GM12878 (cell line): ENCODE data around the gene CREG2. TPM values are rescaled to one million over a fixed set of nuclear protein-coding genes. Genes with fewer than 3 reads are reported as not detected.

Experiments
- ATAC-seq: fragments of 200-7000 bp; cut with Tn5 transposase; 3 replicates; pipeline ENCODE4 v1.9.1; 2020; ENCODE audit warnings: mild to moderate bottlenecking, moderate library complexity
- BruUV-seq: library from RNA; stranded (reverse); fragments of 400-500 nt; replicated peaks from 2 replicates; lab custom pipeline; 2021; lab: Mats Ljungman, UMichigan
- CTCF ChIA-PET: fragments of 300-600 bp; sonication (Branson Sonifier 250); formaldehyde crosslinking; extraction: SDS; loops from one replicate; lab custom pipeline; 2021; ENCODE audit warnings: inconsistent platforms; lab: Yijun Ruan, JAX
- POLR2A ChIA-PET: fragments of 350-600 bp; formaldehyde crosslinking; extraction: SDS; loops from one replicate; lab custom pipeline; 2021; ENCODE audit warnings: inconsistent platforms; lab: Charles Lee
- RAD21 ChIA-PET: fragments of 300-600 bp; sonication (Branson Sonifier 250); formaldehyde crosslinking; loops from one replicate; lab custom pipeline; 2023; ENCODE audit warnings: antibody characterized with exemption; ENCODE audit not compliant: unreplicated experiment; lab: Charles Lee
- SMC1A ChIA-PET: fragments of 300-600 bp; sonication (Branson Sonifier 250); formaldehyde crosslinking; loops from one replicate; lab custom pipeline; 2023; ENCODE audit not compliant: unreplicated experiment, uncharacterized antibody; lab: Charles Lee
- DNase-seq: peaks from one replicate; pipeline ENCODE4 v3.0.0-alpha.2; 2011; ENCODE audit warnings: low read depth, low spot score
- FAIRE-seq: peaks from 3 replicates; lab custom pipeline; 2011; peaks lifted over from hg19 to GRCh38; lab: Jason Lieb, UNC
- H2AFZ ChIP-seq: 2 replicates; pipeline ENCODE4 v1.6.0; 2011; ENCODE audit warnings: low read depth, low read length, control low read depth; ENCODE audit not compliant: control insufficient read depth
- H3K27ac ChIP-seq: 2 replicates; pipeline ENCODE4 v1.5.1; 2011; ENCODE audit warnings: control low read depth; ENCODE audit not compliant: control insufficient read depth, insufficient read depth
- H3K27me3 ChIP-seq, 2 experiments: replicated peaks in 1 of 2; 2 replicates each; pipeline versions ENCODE4 v1.6.0 to v1.6.1; 2011; ENCODE audit warnings: low read length in 1 of 2; ENCODE audit not compliant: control insufficient read depth in 2 of 2, insufficient read depth in 2 of 2
- H3K36me3 ChIP-seq, 2 experiments: 2 replicates each; pipeline ENCODE4 v1.5.1; 2011; ENCODE audit warnings: low read length in 1 of 2; ENCODE audit not compliant: control insufficient read depth in 2 of 2, insufficient read depth in 2 of 2
- H3K4me1 ChIP-seq: 2 replicates; pipeline ENCODE4 v1.6.1; 2011; ENCODE audit warnings: mild to moderate bottlenecking, low read length, moderate library complexity, mixed read lengths; ENCODE audit not compliant: control insufficient read depth, insufficient read depth
- H3K4me2 ChIP-seq: 2 replicates; pipeline ENCODE4 v1.6.0; 2011; ENCODE audit warnings: control low read depth; ENCODE audit not compliant: control insufficient read depth, insufficient read depth
- H3K4me3 ChIP-seq: fragments of 200-600 bp; sonication (generic); 2 replicates; pipeline ENCODE4 v1.5.1; 2016
- H3K79me2 ChIP-seq: 2 replicates; pipeline ENCODE4 v1.6.0; 2011; ENCODE audit warnings: low read length; ENCODE audit not compliant: control insufficient read depth, insufficient read depth
- H3K9ac ChIP-seq: 2 replicates; pipeline ENCODE4 v1.8.0; 2011; ENCODE audit warnings: low read length, control low read depth, mixed read lengths; ENCODE audit not compliant: control insufficient read depth, insufficient read depth
- H3K9me3 ChIP-seq: replicated peaks from 3 replicates; pipeline ENCODE4 v1.5.1; 2011; ENCODE audit warnings: mild to moderate bottlenecking, low read length; ENCODE audit not compliant: control insufficient read depth, insufficient read depth
- H4K20me1 ChIP-seq: 2 replicates; pipeline ENCODE4 v1.6.0; 2011; ENCODE audit not compliant: control insufficient read depth, insufficient read depth
- CREB1 ChIP-seq: IDR thresholded peaks from 2 replicates; pipeline ENCODE4 v1.6.1; 2012; ENCODE audit warnings: low read depth, mild to moderate bottlenecking, inconsistent platforms
- IRF4 ChIP-seq: IDR thresholded peaks from 2 replicates; pipeline ENCODE4 v1.6.1; 2011; ENCODE audit warnings: low read depth, low read length
- JUND ChIP-seq: IDR thresholded peaks from 2 replicates; pipeline ENCODE4 v1.6.1; 2012; ENCODE audit warnings: low read depth, mild to moderate bottlenecking, low read length, improper control_type of control experiment, moderate library complexity
- SPI1 ChIP-seq: IDR thresholded peaks from 2 replicates; pipeline ENCODE4 v1.6.1; 2011; ENCODE audit warnings: low read depth, mild to moderate bottlenecking, low read length, moderate library complexity, borderline replicate concordance; ENCODE audit not compliant: insufficient read depth
- STAT1 ChIP-seq: fragments of 450-650 bp; conservative IDR thresholded peaks from 2 replicates; pipeline ENCODE4 v1.6.1; 2014; ENCODE audit warnings: antibody characterized with exemption, mild to moderate bottlenecking
- TCF3 ChIP-seq: IDR thresholded peaks from 2 replicates; pipeline ENCODE4 v1.6.1; 2012; ENCODE audit warnings: low read depth, mild to moderate bottlenecking, low read length, borderline replicate concordance; ENCODE audit not compliant: insufficient read depth
- TCF7 ChIP-seq: IDR thresholded peaks from 2 replicates; pipeline ENCODE4 v1.6.1; 2014; ENCODE audit warnings: antibody characterized with exemption, borderline replicate concordance
- YY1 ChIP-seq: IDR thresholded peaks from 2 replicates; pipeline ENCODE4 v1.6.1; 2011; ENCODE audit warnings: low read depth, mild to moderate bottlenecking, low read length
- WGBS: methylation state at CpG from one replicate; pipeline ENCODE4 v1.1.6; 2016; ENCODE audit warnings: low lambda C conversion rate; ENCODE audit not compliant: insufficient replicate concordance, insufficient coverage; ENCODE audit errors: missing lambda C conversion rate; 5-methylcytosine and 5-hydroxymethylcytosine counted together
- in situ Hi-C: fragments of 300-500 bp; cut with MboI; formaldehyde crosslinking; loops from 9 replicates; pipeline ENCODE4 v1.14.3; 2018; ENCODE audit warnings: mixed read lengths
- intact Hi-C: fragments of 100-400 bp; cut with micrococcal nuclease; formaldehyde crosslinking; loops from one replicate; pipeline ENCODE4 v1.14.2; 2022; ENCODE audit not compliant: unreplicated experiment
- polyA plus RNA-seq, 11 experiments: library from polyadenylated mRNA; depleted of rRNA in 4 of 11; unstranded in 6 of 11; stranded (reverse) in 5 of 11; fragments of >200 nt; fragmentation: Nextera tagmentation in 4 of 11; fragmentation: Illumina TruSeq in 1 of 11; extraction: Ambion mirVana in 4 of 11; extraction: Trizol in 1 of 11; gene quantifications; 1 replicate in 1 of 11; 2 replicates in 10 of 11; pipeline versions ENCODE4 v1.2.1 to v1.2.3, GENCODE V29; 2011 to 2016; ENCODE audit warnings: inconsistent platforms in 2 of 11, missing spikeins in 2 of 11, low read depth in 1 of 11
- total RNA-seq, 4 experiments: library from RNA; depleted of rRNA in 3 of 4; stranded (reverse); fragments of >200 nt in 3 of 4; fragmentation: Illumina TruSeq in 1 of 4; extraction: Trizol in 1 of 4; gene quantifications; 2 replicates each; pipeline versions ENCODE4 v1.2.1 to v1.2.3, GENCODE V29; 2013 to 2021
- TF ChIP-seq, protein P1 (sequence below): fragments of 450-650 bp; IDR thresholded peaks from 2 replicates; pipeline ENCODE4 v1.6.1; 2014; ENCODE audit warnings: mild to moderate bottlenecking
- TF ChIP-seq, protein P2 (sequence below): IDR thresholded peaks from 2 replicates; pipeline ENCODE4 v1.6.1; 2011; ENCODE audit warnings: borderline replicate concordance, low read depth, mild to moderate bottlenecking, moderate library complexity, low read length; ENCODE audit not compliant: insufficient read depth, poor library complexity, severe bottlenecking
- TF ChIP-seq, protein P3 (sequence below): fragments of 450-650 bp; IDR thresholded peaks from 2 replicates; pipeline ENCODE4 v1.6.1; 2017; ENCODE audit warnings: mild to moderate bottlenecking

Gene CREG2
- total and polyA plus RNA-seq, 10 of the 15 experiments (the other 5 are each of a cell fraction or from before 2014, with no cell fraction given): not detected

DNA sequence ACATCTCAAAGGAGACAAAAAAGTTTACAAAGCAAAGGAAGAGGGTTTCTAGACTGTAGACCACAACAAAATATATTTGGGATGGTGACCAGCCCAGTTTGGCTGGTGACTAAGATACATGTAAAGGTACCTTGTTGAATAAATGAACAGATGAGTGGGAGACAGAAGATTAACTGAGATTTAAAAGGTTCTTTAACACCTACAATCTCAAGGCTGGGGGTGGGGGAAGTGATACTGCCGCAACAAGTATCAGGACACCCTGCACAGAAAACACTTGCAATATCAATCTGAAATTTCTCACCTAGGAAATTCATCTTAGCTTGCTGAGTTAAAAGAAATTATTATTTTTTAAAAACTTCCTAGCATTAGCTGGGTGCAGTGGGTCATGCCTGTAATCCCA lies 87.1 kb downstream of the CREG2 start:
- TF ChIP-seq JUND (no peak), SPI1 (peak; percentile 5; the same call in 1 of the 2 replicates)
- no TSS peak for BruUV-seq
- ChIA-PET POLR2A (interaction anchor here (1.1 to 1.5 kb wide), 2 partner anchors 8 to 29 kb away, joined by 4 to 5 read pairs; partner anchors contain the start of gene RNF149), CTCF (no interaction called here), SMC1A (interaction anchor here (1.3 to 2.6 kb wide), 4 partner anchors 16 to 59 kb away, joined by 3 to 13 read pairs (median 5); no protein-coding TSS in a partner anchor), RAD21 (no interaction called here)
- intact Hi-C loops: no loop called here
- Histone ChIP-seq H3K27me3 (no peaks in the 10 kb centered on the region), H3K4me3 (no peak overlapping the region), H3K27ac (no peak overlapping the region), H3K9me3 (no peaks in the 10 kb centered on the region), H3K4me1 (peaks cover 10% of the 10 kb centered on the region; the same call in 1 of the 2 replicates), H3K79me2 (peaks cover 2% of the 10 kb centered on the region), H3K36me3 (no peaks in the 10 kb centered on the region; a peak in 1 of 4 replicates), H3K9ac (no peak overlapping the region), H3K4me2 (no peak overlapping the region), H2AFZ (no peak overlapping the region), H4K20me1 (no peaks in the 10 kb centered on the region)
- WGBS: 89% methylated on average over 1 of the region's 1 CpG
- no peak for DNase-seq
- peak; percentile 36; the same call in 1 of the 3 replicates for ATAC-seq
- in situ Hi-C loops: no loop called here
- FAIRE-seq: no peak

DNA sequence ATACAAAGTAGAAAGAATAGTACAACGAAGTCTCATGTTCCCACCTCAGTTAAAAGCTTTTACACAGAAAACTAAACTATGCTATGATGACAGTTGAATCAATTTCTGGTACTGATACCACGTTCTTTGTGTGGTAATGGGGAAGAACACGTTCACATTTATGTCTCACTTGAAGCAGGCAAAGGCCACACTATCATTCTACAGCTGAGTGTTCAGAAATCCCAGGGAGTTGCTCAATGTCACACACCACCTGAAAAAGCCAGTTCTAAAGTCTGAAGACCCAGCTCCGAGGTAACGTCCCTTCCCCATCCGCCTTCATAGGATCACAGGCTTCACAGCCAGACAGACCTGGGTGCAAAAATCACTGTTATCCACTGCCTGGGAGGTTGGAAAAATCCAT lies 87.7 kb downstream of the CREG2 start:
- H2AFZ ChIP-seq: no peak overlapping the region
- no peaks in the 10 kb centered on the region for H4K20me1 ChIP-seq
- peaks cover 0 to 2% of the 10 kb centered on the region in 2 experiments; a peak in 1 of 4 replicates for H3K36me3 ChIP-seq
- intact Hi-C loops (no loop called here), in situ Hi-C loops (loop anchor here (5.0 kb wide), 1 partner anchor 37 kb away; no protein-coding TSS in a partner anchor)
- no peak overlapping the region for H3K4me2 ChIP-seq
- no peaks in the 10 kb centered on the region for H3K9me3 ChIP-seq
- CTCF ChIA-PET: interaction anchor here (1.9 kb wide), 1 partner anchor 9 kb away, joined by 6 read pairs; the partner anchor contains the start of gene RNF149
- H3K9ac ChIP-seq: no peak overlapping the region
- peaks cover 10% of the 10 kb centered on the region; the same call in 1 of the 2 replicates for H3K4me1 ChIP-seq
- POLR2A ChIA-PET: interaction anchor here (1.1 to 1.5 kb wide), 3 partner anchors 9 to 28 kb away, joined by 3 to 5 read pairs (median 4); partner anchors contain the start of gene RNF149
- 60% methylated on average over 6 of the region's 6 CpGs for WGBS
- RAD21 ChIA-PET: no interaction called here
- no peak overlapping the region for H3K4me3 ChIP-seq
- no TSS peak for BruUV-seq
- no peak for DNase-seq
- SMC1A ChIA-PET: interaction anchor here (0.5 to 2.7 kb wide), 8 partner anchors 15 to 580 kb away, joined by 3 to 13 read pairs (median 4); no protein-coding TSS in a partner anchor
- ATAC-seq: no peak
- H3K27ac ChIP-seq: no peak overlapping the region
- no peaks in the 10 kb centered on the region for H3K27me3 ChIP-seq
- no peak for FAIRE-seq
- no peaks in the 10 kb centered on the region; the same call in none of the 2 replicates for H3K79me2 ChIP-seq
- TF ChIP-seq, protein P1, sequence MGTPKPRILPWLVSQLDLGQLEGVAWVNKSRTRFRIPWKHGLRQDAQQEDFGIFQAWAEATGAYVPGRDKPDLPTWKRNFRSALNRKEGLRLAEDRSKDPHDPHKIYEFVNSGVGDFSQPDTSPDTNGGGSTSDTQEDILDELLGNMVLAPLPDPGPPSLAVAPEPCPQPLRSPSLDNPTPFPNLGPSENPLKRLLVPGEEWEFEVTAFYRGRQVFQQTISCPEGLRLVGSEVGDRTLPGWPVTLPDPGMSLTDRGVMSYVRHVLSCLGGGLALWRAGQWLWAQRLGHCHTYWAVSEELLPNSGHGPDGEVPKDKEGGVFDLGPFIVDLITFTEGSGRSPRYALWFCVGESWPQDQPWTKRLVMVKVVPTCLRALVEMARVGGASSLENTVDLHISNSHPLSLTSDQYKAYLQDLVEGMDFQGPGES: no peak
- TF ChIP-seq TCF7 (no peak), CREB1 (no peak), STAT1 (no peak), IRF4 (no peak), YY1 (no peak), TCF3 (no peak)
- TF ChIP-seq, protein P2, sequence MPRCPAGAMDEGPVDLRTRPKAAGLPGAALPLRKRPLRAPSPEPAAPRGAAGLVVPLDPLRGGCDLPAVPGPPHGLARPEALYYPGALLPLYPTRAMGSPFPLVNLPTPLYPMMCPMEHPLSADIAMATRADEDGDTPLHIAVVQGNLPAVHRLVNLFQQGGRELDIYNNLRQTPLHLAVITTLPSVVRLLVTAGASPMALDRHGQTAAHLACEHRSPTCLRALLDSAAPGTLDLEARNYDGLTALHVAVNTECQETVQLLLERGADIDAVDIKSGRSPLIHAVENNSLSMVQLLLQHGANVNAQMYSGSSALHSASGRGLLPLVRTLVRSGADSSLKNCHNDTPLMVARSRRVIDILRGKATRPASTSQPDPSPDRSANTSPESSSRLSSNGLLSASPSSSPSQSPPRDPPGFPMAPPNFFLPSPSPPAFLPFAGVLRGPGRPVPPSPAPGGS: no peak
- TF ChIP-seq, protein P3, sequence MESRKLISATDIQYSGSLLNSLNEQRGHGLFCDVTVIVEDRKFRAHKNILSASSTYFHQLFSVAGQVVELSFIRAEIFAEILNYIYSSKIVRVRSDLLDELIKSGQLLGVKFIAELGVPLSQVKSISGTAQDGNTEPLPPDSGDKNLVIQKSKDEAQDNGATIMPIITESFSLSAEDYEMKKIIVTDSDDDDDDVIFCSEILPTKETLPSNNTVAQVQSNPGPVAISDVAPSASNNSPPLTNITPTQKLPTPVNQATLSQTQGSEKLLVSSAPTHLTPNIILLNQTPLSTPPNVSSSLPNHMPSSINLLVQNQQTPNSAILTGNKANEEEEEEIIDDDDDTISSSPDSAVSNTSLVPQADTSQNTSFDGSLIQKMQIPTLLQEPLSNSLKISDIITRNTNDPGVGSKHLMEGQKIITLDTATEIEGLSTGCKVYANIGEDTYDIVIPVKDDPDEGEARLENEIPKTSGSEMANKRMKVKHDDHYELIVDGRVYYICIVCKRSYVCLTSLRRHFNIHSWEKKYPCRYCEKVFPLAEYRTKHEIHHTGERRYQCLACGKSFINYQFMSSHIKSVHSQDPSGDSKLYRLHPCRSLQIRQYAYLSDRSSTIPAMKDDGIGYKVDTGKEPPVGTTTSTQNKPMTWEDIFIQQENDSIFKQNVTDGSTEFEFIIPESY: no peak
